Activated T-cell treated with anti-CD3 and anti-CD28 coated beads, Interleukin-2, amount 50 U/mL, for 24 hours (primary cell): ENCODE measurements around the gene MACF1.
"Not testable (repeated sequence)": the region's sequence is repeated elsewhere in the genome, so short reads cannot be mapped to it uniquely, and the experiment has no call there.

Experiments
- DNase-seq: peaks from one replicate; pipeline ENCODE4 v3.0.0-alpha.2; 2020
- H3K27ac Mint-ChIP-seq: 2 replicates; pipeline ENCODE4 v1.8.0; 2020; ENCODE audit warnings: mild to moderate bottlenecking, mixed read lengths
- H3K27me3 Mint-ChIP-seq: 2 replicates; pipeline ENCODE4 v1.8.0; 2020; ENCODE audit warnings: mixed read lengths
- H3K36me3 Mint-ChIP-seq: 2 replicates; pipeline ENCODE4 v1.8.0; 2020; ENCODE audit warnings: low read depth, mixed read lengths
- H3K4me1 Mint-ChIP-seq: 2 replicates; pipeline ENCODE4 v1.8.0; 2020; ENCODE audit warnings: low read depth, mixed read lengths
- H3K4me3 Mint-ChIP-seq: 2 replicates; pipeline ENCODE4 v1.8.0; 2020; ENCODE audit warnings: mild to moderate bottlenecking, moderate library complexity, mixed read lengths
- H3K9me3 Mint-ChIP-seq: 2 replicates; pipeline ENCODE4 v1.8.0; 2020; ENCODE audit warnings: mixed read lengths

MACF1 gene

GRCh38 chr1:39491146-39491921, 286.8 kb downstream of the MACF1 start, which contains the start of gene BMP8A:
Gene BMP8A (plus strand): TSS chr1:39491636. CDS start chr1:39491992, 356 bp downstream.
- Mint-ChIP-seq H3K4me1 (peaks cover 6% of the 10 kb centered on the region), H3K9me3 (no peaks in the 10 kb centered on the region), H3K27me3 (peaks cover 34% of the 10 kb centered on the region), H3K4me3 (peak within 1 kb of the TSS; percentile 61), H3K36me3 (peaks cover 15% of the 10 kb centered on the region), H3K27ac (peak within 1 kb of the TSS; percentile 41)
- DNase-seq: peak; percentile 83

GRCh38 chr1:39492118-39493042, 287.9 kb downstream of the MACF1 start:
- not testable (repeated sequence) for H3K27ac Mint-ChIP-seq, DNase-seq, H3K9me3 Mint-ChIP-seq, H3K36me3 Mint-ChIP-seq, H3K4me1 Mint-ChIP-seq
- H3K27me3 Mint-ChIP-seq: peaks cover 37% of the 10 kb centered on the region
- H3K4me3 Mint-ChIP-seq: peak overlapping the region; percentile 50

GRCh38 chr1:39493043-39493810, 288.7 kb downstream of the MACF1 start:
- not testable (repeated sequence) for H3K27ac Mint-ChIP-seq, H3K36me3 Mint-ChIP-seq, H3K4me1 Mint-ChIP-seq, H3K9me3 Mint-ChIP-seq, DNase-seq
- Mint-ChIP-seq H3K4me3 (peak overlapping the region; percentile 50), H3K27me3 (peaks cover 37% of the 10 kb centered on the region)

- no peak overlapping the region for H3K27ac Mint-ChIP-seq
- no peaks in the 10 kb centered on the region for H3K9me3 Mint-ChIP-seq
- DNase-seq: no peak
Observed at GRCh38 chr1:39494671-39495410, 290.3 kb downstream of the MACF1 start.

GRCh38 chr1:39496520-39496919, 292.0 kb downstream of the MACF1 start:
- not testable (repeated sequence) for H3K36me3 Mint-ChIP-seq, H3K4me1 Mint-ChIP-seq, H3K4me3 Mint-ChIP-seq, DNase-seq, H3K27ac Mint-ChIP-seq, H3K9me3 Mint-ChIP-seq
- peaks cover 29% of the 10 kb centered on the region for H3K27me3 Mint-ChIP-seq

More at GRCh38 chr1:39494671-39495410, 290.3 kb downstream of the MACF1 start:
- H3K27me3 Mint-ChIP-seq: peaks cover 36% of the 10 kb centered on the region
- H3K4me3 Mint-ChIP-seq: no peak overlapping the region
- H3K36me3 Mint-ChIP-seq: no peaks in the 10 kb centered on the region
- peaks cover 6% of the 10 kb centered on the region for H3K4me1 Mint-ChIP-seq

- Mint-ChIP-seq H3K9me3 (no peaks in the 10 kb centered on the region), H3K36me3 (no peaks in the 10 kb centered on the region), H3K27ac (no peak overlapping the region), H3K27me3 (peaks cover 24% of the 10 kb centered on the region), H3K4me1 (peaks cover under 1% of the 10 kb centered on the region), H3K4me3 (no peak overlapping the region)
- no peak for DNase-seq
Observed at GRCh38 chr1:39497585-39497984, 293.1 kb downstream of the MACF1 start.

- H3K27ac Mint-ChIP-seq, H3K9me3 Mint-ChIP-seq: not testable (repeated sequence)
Observed at GRCh38 chr1:39498096-39498710, 293.7 kb downstream of the MACF1 start.

GRCh38 chr1:39498821-39499220, 294.3 kb downstream of the MACF1 start:
- not testable (repeated sequence) for H3K4me3 Mint-ChIP-seq, DNase-seq, H3K36me3 Mint-ChIP-seq, H3K27ac Mint-ChIP-seq, H3K9me3 Mint-ChIP-seq, H3K4me1 Mint-ChIP-seq
- H3K27me3 Mint-ChIP-seq: peaks cover 11% of the 10 kb centered on the region

More at GRCh38 chr1:39498096-39498710, 293.7 kb downstream of the MACF1 start:
- H3K36me3 Mint-ChIP-seq, DNase-seq, H3K4me3 Mint-ChIP-seq, H3K4me1 Mint-ChIP-seq: not testable (repeated sequence)
- peaks cover 17% of the 10 kb centered on the region for H3K27me3 Mint-ChIP-seq

GRCh38 chr1:39499668-39500067, 295.2 kb downstream of the MACF1 start:
- no peaks in the 10 kb centered on the region for H3K36me3 Mint-ChIP-seq
- peaks cover 3% of the 10 kb centered on the region for H3K27me3 Mint-ChIP-seq
- H3K9me3 Mint-ChIP-seq: no peaks in the 10 kb centered on the region
- H3K4me3 Mint-ChIP-seq: no peak overlapping the region
- no peak for DNase-seq
- no peak overlapping the region for H3K27ac Mint-ChIP-seq
- no peaks in the 10 kb centered on the region for H3K4me1 Mint-ChIP-seq

- H3K9me3 Mint-ChIP-seq: no peaks in the 10 kb centered on the region
- no peaks in the 10 kb centered on the region for H3K36me3 Mint-ChIP-seq
- no peaks in the 10 kb centered on the region for H3K4me1 Mint-ChIP-seq
- no peak for DNase-seq
- peaks cover 3% of the 10 kb centered on the region for H3K27me3 Mint-ChIP-seq
- H3K27ac Mint-ChIP-seq: no peak overlapping the region
- H3K4me3 Mint-ChIP-seq: no peak overlapping the region
Observed at GRCh38 chr1:39500862-39501389, 296.4 kb downstream of the MACF1 start.

- no peak overlapping the region for H3K27ac Mint-ChIP-seq
- H3K4me1 Mint-ChIP-seq: no peaks in the 10 kb centered on the region
- H3K9me3 Mint-ChIP-seq: no peaks in the 10 kb centered on the region
- H3K36me3 Mint-ChIP-seq: no peaks in the 10 kb centered on the region
- peaks cover 3% of the 10 kb centered on the region for H3K27me3 Mint-ChIP-seq
- no peak overlapping the region for H3K4me3 Mint-ChIP-seq
- DNase-seq: no peak
Observed at GRCh38 chr1:39501666-39502065, 297.2 kb downstream of the MACF1 start.

GRCh38 chr1:39504436-39504835, 299.9 kb downstream of the MACF1 start:
- H3K36me3 Mint-ChIP-seq, DNase-seq, H3K27me3 Mint-ChIP-seq, H3K4me1 Mint-ChIP-seq, H3K9me3 Mint-ChIP-seq, H3K27ac Mint-ChIP-seq, H3K4me3 Mint-ChIP-seq: not testable (repeated sequence)

- no peak for DNase-seq
- Mint-ChIP-seq H3K9me3 (no peaks in the 10 kb centered on the region), H3K36me3 (no peaks in the 10 kb centered on the region), H3K4me1 (peaks cover 14% of the 10 kb centered on the region), H3K27ac (no peak overlapping the region), H3K4me3 (no peak overlapping the region), H3K27me3 (peaks cover 6% of the 10 kb centered on the region)
Observed at GRCh38 chr1:39505289-39505688, 300.8 kb downstream of the MACF1 start.
